GM23338 (cell line): ENCODE data around the gene MAP1LC3B2. TPM values are rescaled to one million over a fixed set of nuclear protein-coding genes. Genes with fewer than 3 reads are reported as not detected.
A peak's percentile ranks its signal among the peaks of the same experiment; 100 is the strongest.

Experiments used
- ATAC-seq: fragments of 200-7000 bp; cut with Tn5 transposase; 3 replicates; pipeline ENCODE4 v1.9.1; 2020
- DNase-seq: peaks from one replicate; pipeline ENCODE4 v3.0.0-alpha.2; 2015; ENCODE audit warnings: low spot score
- H2AFZ ChIP-seq: fragments of 200-600 bp; sonication (generic); 2 replicates; pipeline ENCODE4 v1.8.0; 2016; ENCODE audit warnings: antibody characterized with exemption, mild to moderate bottlenecking, moderate library complexity
- H3F3A ChIP-seq: fragments of 200-600 bp; sonication (generic); replicated peaks from 2 replicates; pipeline ENCODE4 v1.8.0; 2017; ENCODE audit warnings: antibody characterized with exemption, mixed run types, low read depth
- H3K27ac ChIP-seq: fragments of 200-600 bp; sonication (generic); 2 replicates; pipeline ENCODE4 v1.6.1; 2016; ENCODE audit warnings: low read depth
- H3K27me3 ChIP-seq: fragments of 200-600 bp; sonication (generic); 2 replicates; pipeline ENCODE4 v1.8.0; 2016; ENCODE audit warnings: mild to moderate bottlenecking, mixed run types, moderate library complexity; ENCODE audit not compliant: insufficient read depth
- H3K36me3 ChIP-seq: fragments of 200-600 bp; sonication (generic); 2 replicates; pipeline ENCODE4 v1.8.0; 2016; ENCODE audit warnings: mild to moderate bottlenecking; ENCODE audit not compliant: insufficient read depth
- H3K4me1 ChIP-seq: fragments of 200-600 bp; sonication (generic); 2 replicates; pipeline ENCODE4 v1.8.0; 2016; ENCODE audit warnings: mild to moderate bottlenecking, moderate library complexity; ENCODE audit not compliant: insufficient read depth
- H3K4me2 ChIP-seq: fragments of 200-600 bp; sonication (generic); 2 replicates; pipeline ENCODE4 v1.7.1; 2017; ENCODE audit warnings: mixed run types
- H3K4me3 ChIP-seq: fragments of 200-600 bp; sonication (generic); 2 replicates; pipeline ENCODE4 v1.6.1; 2016; ENCODE audit warnings: mixed run types
- H3K79me2 ChIP-seq: fragments of 200-600 bp; sonication (generic); replicated peaks from 2 replicates; pipeline ENCODE4 v1.8.0; 2017; ENCODE audit warnings: mild to moderate bottlenecking; ENCODE audit not compliant: insufficient read depth
- H3K9me2 ChIP-seq: fragments of 200-600 bp; sonication (generic); 2 replicates; pipeline ENCODE4 v1.8.0; 2017; ENCODE audit not compliant: insufficient read depth
- H4K20me1 ChIP-seq: fragments of 200-600 bp; sonication (generic); replicated peaks from 2 replicates; pipeline ENCODE4 v1.8.0; 2017; ENCODE audit warnings: mild to moderate bottlenecking; ENCODE audit not compliant: insufficient read depth
- H3K27ac Mint-ChIP-seq: 2 replicates; pipeline ENCODE4 v1.8.0; 2020; ENCODE audit warnings: inconsistent platforms, mild to moderate bottlenecking, moderate library complexity, mixed read lengths
- H3K27me3 Mint-ChIP-seq: 3 replicates; pipeline ENCODE4 v1.8.0; 2022; ENCODE audit warnings: low read depth, mild to moderate bottlenecking, moderate library complexity, mixed read lengths, inconsistent platforms; ENCODE audit not compliant: insufficient read depth, poor library complexity
- H3K36me3 Mint-ChIP-seq: 3 replicates; pipeline ENCODE4 v1.8.0; 2021; ENCODE audit warnings: low read depth, mild to moderate bottlenecking, inconsistent platforms, moderate library complexity, mixed read lengths
- H3K4me1 Mint-ChIP-seq: 3 replicates; pipeline ENCODE4 v1.8.0; 2020; ENCODE audit warnings: mild to moderate bottlenecking, inconsistent platforms, mixed read lengths
- H3K4me3 Mint-ChIP-seq: 3 replicates; pipeline ENCODE4 v1.8.0; 2021; ENCODE audit warnings: moderate library complexity, mild to moderate bottlenecking, inconsistent platforms, mixed read lengths
- H3K9me3 Mint-ChIP-seq: 3 replicates; pipeline ENCODE4 v1.8.0; 2020; ENCODE audit warnings: moderate library complexity, mild to moderate bottlenecking, inconsistent platforms, mixed read lengths
- CREB1 ChIP-seq: fragments of 250-450 bp; sonication (Bioruptor Pico); IDR thresholded peaks from 2 replicates; pipeline ENCODE4 v1.5.0; 2020; ENCODE audit warnings: low read depth, mild to moderate bottlenecking, moderate library complexity
- CTCF ChIP-seq, 2 experiments: fragments of 200-600 bp in 1 of 2; sonication (generic) in 1 of 2; conservative IDR thresholded peaks; 2 replicates each; pipeline versions ENCODE4 v1.5.1 to v1.6.1; 2016 to 2017; ENCODE audit warnings: antibody characterized with exemption in 2 of 2, low read depth in 2 of 2, mild to moderate bottlenecking in 2 of 2, moderate library complexity in 1 of 2
- ETS1 ChIP-seq: IDR thresholded peaks from 2 replicates; pipeline ENCODE4 v1.6.1; 2016; ENCODE audit warnings: antibody characterized with exemption
- EZH2 ChIP-seq: fragments of 200-600 bp; sonication (generic); IDR thresholded peaks from one replicate; pipeline ENCODE4 v1.8.0; 2017; ENCODE audit warnings: antibody characterized with exemption, mild to moderate bottlenecking, low read depth; ENCODE audit not compliant: unreplicated experiment
- EZH2phosphoT487 ChIP-seq: fragments of 200-600 bp; sonication (generic); IDR thresholded peaks from one replicate; pipeline ENCODE4 v1.8.1; 2018; ENCODE audit warnings: antibody characterized with exemption; ENCODE audit not compliant: unreplicated experiment
- JUNB ChIP-seq: IDR thresholded peaks from one replicate; pipeline ENCODE4 v1.6.1; 2016; ENCODE audit warnings: antibody characterized with exemption; ENCODE audit not compliant: unreplicated experiment
- NANOG ChIP-seq: IDR thresholded peaks from 2 replicates; pipeline ENCODE4 v1.6.1; 2016; ENCODE audit warnings: antibody characterized with exemption, borderline replicate concordance
- POLR2AphosphoS5 ChIP-seq: IDR thresholded peaks from 2 replicates; pipeline ENCODE4 v1.6.1; 2016; ENCODE audit warnings: antibody characterized with exemption, low read depth
- REST ChIP-seq: IDR thresholded peaks from one replicate; pipeline ENCODE4 v1.6.1; 2018; ENCODE audit warnings: antibody characterized with exemption; ENCODE audit not compliant: unreplicated experiment
- STAT1 ChIP-seq: IDR thresholded peaks from one replicate; pipeline ENCODE4 v1.6.1; 2016; ENCODE audit warnings: antibody characterized with exemption; ENCODE audit not compliant: unreplicated experiment
- ZNF114 ChIP-seq: fragments of 250-450 bp; sonication (Bioruptor Pico); IDR thresholded peaks from 2 replicates; pipeline ENCODE4 v1.5.0; 2020; ENCODE audit warnings: mild to moderate bottlenecking, moderate library complexity
- ZNF331 ChIP-seq: fragments of 250-450 bp; sonication (Bioruptor Pico); IDR thresholded peaks from 2 replicates; pipeline ENCODE4 v1.5.0; 2020; ENCODE audit warnings: low read depth, mild to moderate bottlenecking, moderate library complexity
- ZNF462 ChIP-seq: fragments of 250-450 bp; sonication (Bioruptor Pico); IDR thresholded peaks from 2 replicates; pipeline ENCODE4 v1.5.0; 2020; ENCODE audit warnings: mild to moderate bottlenecking, moderate library complexity
- long read RNA-seq: library from polyadenylated mRNA; unstranded; transcript quantifications from one replicate; pipeline ENCODE4 v2.0.0, GENCODE V29; 2020; ENCODE audit not compliant: unreplicated experiment
- polyA plus RNA-seq: library from polyadenylated mRNA; unstranded; fragments of >200 nt; fragmentation: Nextera tagmentation; extraction: Ambion mirVana; gene quantifications from 2 replicates; pipeline ENCODE4 v1.2.1, GENCODE V29; 2016
- total RNA-seq: library from RNA; depleted of rRNA; stranded (reverse); fragments of >200 nt; shearing (Covaris generic); gene quantifications from 2 replicates; pipeline ENCODE4 v1.2.3, GENCODE V29; 2014; rRNA removed

MAP1LC3B2 gene
- total RNA-seq (0.54 and 1.3 TPM in 2 replicates), polyA plus RNA-seq (6.7 and 9.4 TPM in 2 replicates)
- long read RNA-seq: 0 reads

- Mint-ChIP-seq H3K4me1 (peaks cover 9% of the 10 kb centered on the region), H3K4me3 (no peak within 1 kb of the TSS), H3K27me3 (peaks cover 12% of the 10 kb centered on the region), H3K36me3 (peaks cover 5% of the 10 kb centered on the region; the same call in 1 of the 3 replicates), H3K9me3 (peaks cover 10% of the 10 kb centered on the region), H3K27ac (peak within 1 kb of the TSS; percentile 93)
- Histone ChIP-seq H3K36me3 (no peaks in the 10 kb centered on the region; the same call in 1 of the 2 replicates), H3K27me3 (no peaks in the 10 kb centered on the region), H3K4me1 (peaks cover 5% of the 10 kb centered on the region; the same call in 1 of the 2 replicates), H3K27ac (peak within 1 kb of the TSS; percentile 17), H2AFZ (peak within 1 kb of the TSS; percentile 98), H3K4me2 (no peak within 1 kb of the TSS), H3K4me3 (no peak within 1 kb of the TSS), H3K79me2 (no peaks in the 10 kb centered on the region), H3K9me2 (no peaks in the 10 kb centered on the region), H4K20me1 (no peaks in the 10 kb centered on the region), H3F3A (no peaks in the 10 kb centered on the region)
- peak; percentile 74 for ATAC-seq
- DNase-seq: peak; percentile 28
- no peak for TF ChIP-seq ETS1
- no peak for TF ChIP-seq REST
- no peak for TF ChIP-seq ZNF331 (CRISPR knock-in tag)
- TF ChIP-seq EZH2phosphoT487: no peak
- no peak for TF ChIP-seq ZNF462 (CRISPR knock-in tag)
- TF ChIP-seq STAT1: no peak
- no peak for TF ChIP-seq JUNB
- TF ChIP-seq POLR2AphosphoS5: no peak
- no peak for TF ChIP-seq NANOG
- TF ChIP-seq ZNF114 (CRISPR knock-in tag): no peak
- no peak for TF ChIP-seq CREB1 (CRISPR knock-in tag)
- no peak for TF ChIP-seq EZH2
- no peak for TF ChIP-seq CTCF (conservative IDR thresholded peaks at IDR 0.05; ENCODE audit: low read depth in 2 of 2)
These were observed at the start of gene MAP1LC3B2 for GRCh38 chr12:116559162-116559935. Gene MAP1LC3B2 (plus strand): TSS chr12:116559381. CDS start chr12:116575943, 16,562 bp downstream.
